ENCODE data around the gene MAP3K5. TPM values are rescaled to one million over a fixed set of nuclear protein-coding genes. Genes with fewer than 3 reads are reported as not detected.

MAP3K5 gene
- total RNA-seq, 1 donor from 2014 or later = 0.09 TPM

GRCh38 chr6:136522636-136523035 lies 269.6 kb downstream of the MAP3K5 start:
- H3K36me3 Mint-ChIP-seq (ENCODE audit: low read depth) = no peaks in the 10 kb centered on the region
- H3K9me3 Mint-ChIP-seq = no peaks in the 10 kb centered on the region

DNA sequence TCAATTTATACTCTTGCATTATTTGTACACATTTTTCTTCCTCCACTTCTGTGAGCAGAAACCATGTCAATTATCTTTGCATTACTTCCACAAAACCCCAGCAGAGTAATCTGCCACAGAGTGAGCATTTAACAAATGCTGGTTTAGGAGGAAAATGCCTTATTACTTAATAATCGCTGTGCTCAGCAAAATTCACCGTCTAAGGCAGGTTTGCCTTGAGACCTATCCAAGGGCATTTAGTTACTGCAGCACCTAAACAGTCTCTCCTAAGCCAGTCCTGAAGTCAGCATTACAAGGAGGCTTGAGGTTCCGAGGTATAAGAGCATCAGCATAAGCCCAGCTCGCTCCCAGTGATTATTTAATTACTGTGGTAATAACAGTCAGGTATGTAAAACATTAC lies 270.4 kb downstream of the MAP3K5 start:
- Mint-ChIP-seq H3K27ac (ENCODE audit: unreplicated experiment) (no peak overlapping the region), H3K27me3 (ENCODE audit: low read depth) (peaks cover 19% of the 10 kb centered on the region), H3K4me3 (no peak overlapping the region), H3K9me3 (no peaks in the 10 kb centered on the region), H3K4me1 (peaks cover 15% of the 10 kb centered on the region), H3K36me3 (ENCODE audit: low read depth) (no peaks in the 10 kb centered on the region)
- no peak for TF ChIP-seq CTCF (conservative IDR thresholded peaks at IDR 0.05)
- no peak for DNase-seq (ENCODE audit: low read depth, low spot score)

More at GRCh38 chr6:136522636-136523035, 269.6 kb downstream of the MAP3K5 start:
- peaks cover 15% of the 10 kb centered on the region for H3K4me1 Mint-ChIP-seq
- H3K27me3 Mint-ChIP-seq (ENCODE audit: low read depth) = peaks cover 19% of the 10 kb centered on the region
- H3K27ac Mint-ChIP-seq (ENCODE audit: unreplicated experiment) = no peak overlapping the region
- TF ChIP-seq CTCF (conservative IDR thresholded peaks at IDR 0.05) = no peak
- H3K4me3 Mint-ChIP-seq = no peak overlapping the region
- no peak for DNase-seq (ENCODE audit: low read depth, low spot score)

GRCh38 chr6:136521427-136521826 lies 270.9 kb downstream of the MAP3K5 start:
- no peak for TF ChIP-seq CTCF (conservative IDR thresholded peaks at IDR 0.05)
- H3K4me1 Mint-ChIP-seq = peaks cover 11% of the 10 kb centered on the region
- H3K27me3 Mint-ChIP-seq (ENCODE audit: low read depth) = peaks cover 16% of the 10 kb centered on the region
- DNase-seq (ENCODE audit: low read depth, low spot score) = no peak
- no peak overlapping the region for H3K4me3 Mint-ChIP-seq
- H3K36me3 Mint-ChIP-seq (ENCODE audit: low read depth) = no peaks in the 10 kb centered on the region
- H3K9me3 Mint-ChIP-seq = no peaks in the 10 kb centered on the region
- no peak overlapping the region for H3K27ac Mint-ChIP-seq (ENCODE audit: unreplicated experiment)

DNA sequence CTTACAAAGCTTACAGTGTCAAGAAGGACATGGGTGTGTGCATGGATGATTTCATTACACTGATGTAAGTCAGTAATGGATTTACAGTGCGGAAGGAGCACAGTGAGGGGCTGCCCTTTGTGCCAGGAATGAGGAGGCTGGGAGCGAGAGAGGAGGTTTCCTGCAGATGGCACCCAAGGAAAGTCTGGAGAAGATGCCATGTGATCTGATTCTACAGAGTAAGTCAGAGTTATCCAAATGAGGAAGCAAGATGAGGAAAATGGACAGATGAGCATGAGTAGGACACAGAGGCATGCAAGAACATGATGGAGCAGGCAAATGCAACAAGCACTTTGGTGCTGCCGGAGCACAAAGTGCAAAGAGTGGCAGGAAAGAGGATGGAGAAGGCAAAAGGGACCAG lies 271.8 kb downstream of the MAP3K5 start:
- H3K36me3 Mint-ChIP-seq (ENCODE audit: low read depth) = no peaks in the 10 kb centered on the region

DNA sequence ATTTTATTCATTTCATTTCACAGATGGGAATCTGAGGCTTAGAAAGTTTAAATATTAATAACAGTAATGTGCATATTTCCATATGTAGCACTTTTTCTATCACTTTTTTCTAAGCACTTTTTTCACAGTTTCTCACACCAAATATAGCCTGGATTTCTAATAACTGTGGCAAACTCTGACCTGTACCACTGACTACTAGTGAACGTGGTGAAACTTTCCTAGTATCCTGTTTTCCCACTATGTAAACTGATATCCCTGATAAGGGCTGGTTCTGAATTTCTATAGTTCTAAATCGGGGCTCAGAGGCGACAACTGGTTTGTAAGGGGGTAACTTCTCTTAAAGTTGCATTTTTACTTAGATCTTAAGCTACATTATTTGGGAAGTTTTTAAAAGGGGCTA lies 274.7 kb downstream of the MAP3K5 start:
- no peak for DNase-seq (ENCODE audit: low read depth, low spot score)
- Mint-ChIP-seq H3K27ac (ENCODE audit: unreplicated experiment) (no peak overlapping the region), H3K27me3 (ENCODE audit: low read depth) (peaks cover 9% of the 10 kb centered on the region), H3K9me3 (peaks cover 3% of the 10 kb centered on the region), H3K4me1 (no peaks in the 10 kb centered on the region), H3K4me3 (no peak overlapping the region), H3K36me3 (ENCODE audit: low read depth) (no peaks in the 10 kb centered on the region)
- no peak for TF ChIP-seq CTCF (conservative IDR thresholded peaks at IDR 0.05)

More for the DNA sequence above, 271.8 kb downstream of the MAP3K5 start:
- Mint-ChIP-seq H3K27me3 (ENCODE audit: low read depth) (peaks cover 12% of the 10 kb centered on the region), H3K9me3 (no peaks in the 10 kb centered on the region), H3K27ac (ENCODE audit: unreplicated experiment) (peak overlapping the region; percentile 48), H3K4me1 (peaks cover 6% of the 10 kb centered on the region), H3K4me3 (no peak overlapping the region)
- no peak for TF ChIP-seq CTCF (conservative IDR thresholded peaks at IDR 0.05)
- DNase-seq (ENCODE audit: low read depth, low spot score) = no peak

GRCh38 chr6:136517002-136517401 lies 275.3 kb downstream of the MAP3K5 start:
- no peak overlapping the region for H3K27ac Mint-ChIP-seq (ENCODE audit: unreplicated experiment)
- no peak for TF ChIP-seq CTCF (conservative IDR thresholded peaks at IDR 0.05)
- no peaks in the 10 kb centered on the region for H3K36me3 Mint-ChIP-seq (ENCODE audit: low read depth)
- H3K27me3 Mint-ChIP-seq (ENCODE audit: low read depth) = peaks cover 9% of the 10 kb centered on the region
- H3K4me1 Mint-ChIP-seq = no peaks in the 10 kb centered on the region
- no peak for DNase-seq (ENCODE audit: low read depth, low spot score)
- H3K9me3 Mint-ChIP-seq = peaks cover 3% of the 10 kb centered on the region
- H3K4me3 Mint-ChIP-seq = no peak overlapping the region
